Naive thymus-derived CD8-positive, alpha-beta T cell (primary cell): Measurements from ENCODE around the gene SPATA31A7. TPM values are rescaled to one million over a fixed set of nuclear protein-coding genes. Genes with fewer than 3 reads are reported as not detected.
"Not testable (repeated sequence)": the region's sequence is repeated elsewhere in the genome, so short reads cannot be mapped to it uniquely, and the experiment has no call there.

Experiments used
- ATAC-seq, 2 donors: fragments of 150-1000 bp; cut with Tn5 transposase in 1 of 2; sonication (Bioruptor Pico), chemical (Tn5 transposase) in 1 of 2; 1 replicate in 1 of 2; 2 replicates in 1 of 2; pipeline ENCODE4 v1.10.0; 2021; ENCODE audit warnings: mild to moderate bottlenecking in 2 of 2, moderate library complexity in 2 of 2
- POLR2A ChIA-PET: fragments of 350-600 bp; sonication (Branson Sonifier 250); formaldehyde crosslinking; loops from one replicate; lab custom pipeline; 2021; ENCODE audit warnings: antibody characterized with exemption; lab: Charles Lee
- DNase-seq, 10 donors: peaks; one replicate each; pipeline versions ENCODE4 v3.0.0 to v3.0.0-alpha.2; 2020 to 2022
- H3K27ac Mint-ChIP-seq, 10 donors: one replicate each; pipeline ENCODE4 v1.8.0; 2020 to 2022; ENCODE audit warnings: mild to moderate bottlenecking in 10 of 10, mixed read lengths in 10 of 10, moderate library complexity in 4 of 10, inconsistent platforms in 1 of 10
- H3K27me3 Mint-ChIP-seq, 5 donors: one replicate each; pipeline ENCODE4 v1.8.0; 2021 to 2022; ENCODE audit warnings: mixed read lengths in 5 of 5
- H3K36me3 Mint-ChIP-seq, 3 donors: one replicate each; pipeline ENCODE4 v1.8.0; 2020 to 2022; ENCODE audit warnings: mixed read lengths in 3 of 3, mild to moderate bottlenecking in 2 of 3, inconsistent platforms in 1 of 3
- H3K4me1 Mint-ChIP-seq, 4 donors: one replicate each; pipeline ENCODE4 v1.8.0; 2021 to 2022; ENCODE audit warnings: mixed read lengths in 4 of 4
- H3K4me3 Mint-ChIP-seq, 10 donors: one replicate each; pipeline ENCODE4 v1.8.0; 2020 to 2022; ENCODE audit warnings: mild to moderate bottlenecking in 10 of 10, mixed read lengths in 10 of 10, moderate library complexity in 6 of 10, inconsistent platforms in 1 of 10
- H3K9me3 Mint-ChIP-seq, 9 donors: one replicate each; pipeline ENCODE4 v1.8.0; 2020 to 2022; ENCODE audit warnings: mixed read lengths in 9 of 9, mild to moderate bottlenecking in 3 of 9, inconsistent platforms in 1 of 9, moderate library complexity in 1 of 9
- polyA plus RNA-seq, 3 donors: library from polyadenylated mRNA; unstranded; fragments of 300-500 nt; fragmentation: Illumina TruSeq; gene quantifications; one replicate each; pipeline ENCODE4 v1.2.3, GENCODE V29; 2021
- total RNA-seq, 8 experiments: library from RNA in 2 of 8; stranded (reverse) in 2 of 8; gene quantifications; one replicate each; pipeline ENCODE4 v1.2.3 and lab custom pipeline; 2021 to 2026

Gene SPATA31A7
- total RNA-seq: not detected
- polyA plus RNA-seq: not detected
- total RNA-seq (lab: John Stamatoyannopoulos, UW): 0 reads per million in 6 experiments

DNA sequence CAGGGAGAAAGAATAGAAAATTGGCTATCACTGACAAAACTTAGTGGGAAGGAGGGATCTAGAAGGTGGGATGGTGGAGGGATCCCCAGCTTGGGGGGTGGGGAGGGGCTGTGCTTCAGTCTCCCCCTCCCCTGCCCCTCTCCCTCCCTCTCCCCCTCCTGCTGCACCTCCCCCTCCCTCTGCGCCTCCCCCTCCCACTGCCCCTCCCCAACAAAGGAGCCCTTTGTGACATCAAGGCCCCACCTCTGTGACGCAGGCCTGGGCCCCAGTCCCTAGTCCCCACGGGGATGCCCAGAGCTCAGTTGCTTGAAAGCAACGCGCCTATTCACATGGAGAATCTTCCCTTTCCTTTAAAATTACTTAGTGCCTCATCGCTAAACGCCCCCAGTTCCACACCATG is at the start of gene SPATA31A7:
SPATA31A7 (plus strand) TSS at position 301 of the 400 bp plus-strand sequence; CDS start at position 330, 29 bp downstream.
- H3K4me3 Mint-ChIP-seq, H3K4me1 Mint-ChIP-seq, H3K36me3 Mint-ChIP-seq, H3K27me3 Mint-ChIP-seq, DNase-seq, H3K9me3 Mint-ChIP-seq, POLR2A ChIA-PET, H3K27ac Mint-ChIP-seq, ATAC-seq: not testable (repeated sequence)

DNA sequence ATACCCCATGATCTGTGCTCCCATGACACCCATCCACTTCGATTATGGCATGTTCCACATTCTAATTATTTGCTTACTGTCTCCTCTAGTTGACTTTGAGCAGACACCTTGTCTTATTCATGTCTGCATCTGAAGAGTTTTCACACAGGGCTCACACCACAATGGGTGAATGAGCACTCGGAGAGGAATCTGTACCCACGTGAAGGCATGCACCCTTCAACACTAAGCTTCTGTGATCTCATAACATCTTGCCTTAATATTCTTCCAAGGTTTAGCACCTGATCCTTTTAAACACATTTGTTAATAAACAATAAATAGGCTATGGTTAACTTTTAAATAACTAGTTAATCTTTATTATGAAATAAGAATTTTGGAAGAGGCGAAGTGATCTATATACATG is 36.6 kb downstream of the SPATA31A7 start:
- H3K27ac Mint-ChIP-seq, H3K4me1 Mint-ChIP-seq, POLR2A ChIA-PET, ATAC-seq, DNase-seq, H3K4me3 Mint-ChIP-seq, H3K36me3 Mint-ChIP-seq, H3K27me3 Mint-ChIP-seq, H3K9me3 Mint-ChIP-seq: not testable (repeated sequence)
